IMR-90 (cell line): ENCODE results near the gene NR5A1.

ENCODE experiments used
- BHLHE40 ChIP-seq: fragments of 150-350 bp; IDR thresholded peaks from 2 replicates; pipeline ENCODE4 v1.6.1; 2016; ENCODE audit warnings: mild to moderate bottlenecking, low read depth, low read length
- MAFK ChIP-seq: IDR thresholded peaks from 2 replicates; pipeline ENCODE4 v1.6.1; 2012; ENCODE audit warnings: low read depth, low read length, improper control_type of control experiment
- MXI1 ChIP-seq: IDR thresholded peaks from 2 replicates; pipeline ENCODE4 v1.6.1; 2012; ENCODE audit warnings: low read depth, mild to moderate bottlenecking, low read length, moderate library complexity, borderline replicate concordance
- NFE2L2 ChIP-seq: fragments of 150-350 bp; IDR thresholded peaks from 2 replicates; pipeline ENCODE4 v1.6.1; 2016; ENCODE audit warnings: low read depth, mild to moderate bottlenecking, low read length
- POLR2A ChIP-seq: IDR thresholded peaks from 2 replicates; pipeline ENCODE4 v1.6.1; 2012; ENCODE audit warnings: mild to moderate bottlenecking, low read depth, low read length
- RAD21 ChIP-seq: IDR thresholded peaks from 2 replicates; pipeline ENCODE4 v1.6.1; 2012; ENCODE audit warnings: low read length, improper control_type of control experiment
- RCOR1 ChIP-seq: IDR thresholded peaks from 2 replicates; pipeline ENCODE4 v1.6.1; 2012; ENCODE audit warnings: mild to moderate bottlenecking, low read length, improper control_type of control experiment; ENCODE audit not compliant: insufficient replicate concordance
- RFX5 ChIP-seq: IDR thresholded peaks from 2 replicates; pipeline ENCODE4 v1.8.0; 2012; ENCODE audit warnings: low read depth, mild to moderate bottlenecking, low read length, moderate library complexity
- TF ChIP-seq, protein P1 (sequence below): conservative IDR thresholded peaks from 2 replicates; pipeline ENCODE4 v1.5.1; 2012; ENCODE audit warnings: mild to moderate bottlenecking, low read depth, low read length, improper control_type of control experiment

DNA sequence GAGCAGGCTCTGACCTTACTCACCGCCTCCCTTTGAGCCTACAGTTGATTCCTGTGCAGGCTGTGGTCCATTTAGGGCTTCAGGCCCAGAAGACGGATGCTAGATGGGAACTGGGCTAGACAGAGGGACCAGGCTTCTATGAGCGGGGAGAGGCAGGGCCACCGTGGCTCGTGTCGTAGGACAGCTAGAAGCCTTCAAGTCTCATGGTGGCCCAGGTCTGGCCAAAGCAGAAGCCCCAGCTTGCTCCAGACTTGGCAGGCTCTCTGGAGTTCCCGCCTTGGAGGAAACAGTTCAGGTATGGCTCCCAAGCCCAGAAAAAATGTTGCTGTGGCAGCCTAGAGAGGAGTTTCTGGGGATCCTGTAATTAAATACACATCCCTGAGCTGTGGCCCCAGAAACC lies 10.9 kb upstream of the NR5A1 start:
- no peak for TF ChIP-seq POLR2A
- TF ChIP-seq, protein P1, sequence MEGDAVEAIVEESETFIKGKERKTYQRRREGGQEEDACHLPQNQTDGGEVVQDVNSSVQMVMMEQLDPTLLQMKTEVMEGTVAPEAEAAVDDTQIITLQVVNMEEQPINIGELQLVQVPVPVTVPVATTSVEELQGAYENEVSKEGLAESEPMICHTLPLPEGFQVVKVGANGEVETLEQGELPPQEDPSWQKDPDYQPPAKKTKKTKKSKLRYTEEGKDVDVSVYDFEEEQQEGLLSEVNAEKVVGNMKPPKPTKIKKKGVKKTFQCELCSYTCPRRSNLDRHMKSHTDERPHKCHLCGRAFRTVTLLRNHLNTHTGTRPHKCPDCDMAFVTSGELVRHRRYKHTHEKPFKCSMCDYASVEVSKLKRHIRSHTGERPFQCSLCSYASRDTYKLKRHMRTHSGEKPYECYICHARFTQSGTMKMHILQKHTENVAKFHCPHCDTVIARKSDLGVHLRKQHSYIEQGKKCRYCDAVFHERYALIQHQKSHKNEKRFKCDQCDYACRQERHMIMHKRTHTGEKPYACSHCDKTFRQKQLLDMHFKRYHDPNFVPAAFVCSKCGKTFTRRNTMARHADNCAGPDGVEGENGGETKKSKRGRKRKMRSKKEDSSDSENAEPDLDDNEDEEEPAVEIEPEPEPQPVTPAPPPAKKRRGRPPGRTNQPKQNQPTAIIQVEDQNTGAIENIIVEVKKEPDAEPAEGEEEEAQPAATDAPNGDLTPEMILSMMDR = no peak
- TF ChIP-seq NFE2L2 = no peak
- TF ChIP-seq RAD21 = no peak
- TF ChIP-seq RFX5 = no peak
- TF ChIP-seq MXI1 = no peak
- TF ChIP-seq RCOR1 = no peak
- no peak for TF ChIP-seq BHLHE40
- no peak for TF ChIP-seq MAFK
